GM18520 (cell line): ENCODE data around the gene DLGAP4.
"Not testable (repeated sequence)": the region's sequence is repeated elsewhere in the genome, so short reads cannot be mapped to it uniquely, and the experiment has no call there.

Experiments used
- ATAC-seq: cut with Tn5 transposase; IDR thresholded peaks from one replicate; pipeline ENCODE4 v1.9.1; 2021; ENCODE audit not compliant: unreplicated experiment

DLGAP4 gene

GRCh38 chr20:36487069-36487468, 180.9 kb downstream of the DLGAP4 start:
- no peak for ATAC-seq

GRCh38 chr20:36490191-36490590, 184.1 kb downstream of the DLGAP4 start:
- ATAC-seq, result no peak

GRCh38 chr20:36491901-36492617, 185.9 kb downstream of the DLGAP4 start:
- ATAC-seq, result no peak

DNA sequence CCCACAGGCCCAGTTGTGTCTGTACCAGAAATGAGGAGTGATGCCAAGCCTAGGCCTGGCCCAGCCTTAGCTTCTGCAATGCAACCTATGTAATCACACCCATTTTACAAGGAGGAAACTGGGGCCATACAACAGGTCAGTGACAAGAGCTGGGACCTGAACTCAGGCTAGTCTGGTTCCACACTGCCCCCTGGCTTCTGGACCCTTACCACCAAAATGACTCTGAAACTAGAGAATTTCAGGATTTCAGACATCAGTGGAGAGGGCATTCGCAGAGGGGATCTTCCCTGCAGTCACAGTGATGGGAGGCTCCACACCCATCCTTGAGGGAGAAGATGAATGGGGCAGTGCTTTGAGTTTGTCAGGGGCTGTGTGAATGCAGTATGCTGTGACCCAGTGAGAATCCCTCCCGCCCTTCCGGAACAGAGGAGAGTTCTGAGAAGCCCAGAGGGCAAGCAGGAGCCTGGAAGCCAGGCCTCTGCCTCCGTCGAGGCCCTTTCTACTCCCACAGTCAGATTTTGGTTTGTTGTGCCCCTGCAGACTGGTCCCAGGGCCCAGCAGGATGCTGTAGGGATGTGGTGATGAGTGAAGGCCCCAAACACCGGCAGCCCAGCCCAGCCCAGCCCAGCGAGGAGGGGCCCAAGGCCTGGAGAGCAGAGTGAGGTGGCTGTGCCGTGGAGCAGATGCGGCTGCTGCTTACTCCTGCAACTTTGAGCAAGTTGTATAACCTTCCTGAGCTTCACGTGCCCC, 187.1 kb downstream of the DLGAP4 start:
- ATAC-seq, result no peak

- no peak for ATAC-seq
Observed at GRCh38 chr20:36493801-36494114, 187.6 kb downstream of the DLGAP4 start.

- no peak for ATAC-seq
Observed at GRCh38 chr20:36496707-36497669, 190.8 kb downstream of the DLGAP4 start.

DNA sequence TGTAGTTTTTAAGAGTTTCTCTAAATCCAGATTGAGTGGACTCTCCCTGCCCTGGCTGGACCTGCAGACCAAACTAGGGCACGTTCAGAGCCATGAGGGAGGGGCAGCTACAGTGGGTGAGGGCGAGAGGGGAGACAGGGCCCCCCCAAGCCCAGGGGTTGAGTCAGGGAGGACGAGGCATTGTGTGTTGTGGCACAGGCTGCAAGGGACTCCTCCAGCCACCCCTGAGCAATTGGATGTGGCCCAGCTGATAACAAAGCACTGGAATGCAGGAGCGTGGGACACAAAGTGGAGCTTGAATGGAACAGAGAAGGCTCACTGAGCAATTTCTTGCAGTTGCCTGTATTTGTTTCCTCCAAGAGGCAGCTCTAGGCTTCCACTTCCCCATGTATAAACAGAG, 191.7 kb downstream of the DLGAP4 start:
- ATAC-seq, result no peak

DNA sequence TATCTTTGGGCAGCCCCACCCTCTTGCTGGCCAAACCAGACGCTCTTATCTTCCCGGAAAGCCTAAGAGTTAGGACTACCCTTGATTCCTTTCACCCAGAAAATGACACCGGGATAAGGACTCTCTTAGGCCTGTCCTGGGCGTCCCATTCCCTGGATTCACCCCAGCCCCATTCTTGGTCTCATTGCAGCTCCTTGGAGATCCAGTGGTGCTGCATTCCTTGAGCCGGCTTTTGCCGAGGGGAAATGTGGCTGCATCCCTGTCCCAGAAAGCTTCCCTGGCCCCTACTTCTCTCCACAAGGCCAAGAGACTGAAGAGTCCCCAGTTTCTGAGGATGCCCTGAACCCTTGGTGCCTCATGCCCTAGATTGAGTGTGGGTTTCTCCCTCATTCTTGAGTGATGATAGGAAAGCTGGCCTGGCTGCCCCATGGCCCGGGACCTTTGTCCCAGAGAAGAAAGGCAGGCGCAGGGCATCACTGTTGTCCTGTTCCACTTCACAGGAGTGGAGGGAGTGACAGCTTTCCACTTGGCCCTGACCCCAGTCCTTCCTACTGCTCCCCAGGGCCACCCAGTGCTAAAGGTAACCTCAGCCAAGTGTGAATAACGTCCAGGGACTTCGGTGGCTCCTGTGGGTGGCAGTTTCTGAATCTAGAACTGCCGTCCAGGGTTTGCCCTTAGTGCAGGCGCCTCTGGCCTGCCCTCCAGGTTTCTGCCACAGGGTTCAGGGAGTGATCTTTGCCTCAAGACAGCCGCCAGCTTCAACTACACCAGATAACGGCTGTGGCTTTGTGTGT, 192.4 kb downstream of the DLGAP4 start:
- no peak for ATAC-seq

- no peak for ATAC-seq
Observed at GRCh38 chr20:36499211-36499610, 193.1 kb downstream of the DLGAP4 start.

DNA sequence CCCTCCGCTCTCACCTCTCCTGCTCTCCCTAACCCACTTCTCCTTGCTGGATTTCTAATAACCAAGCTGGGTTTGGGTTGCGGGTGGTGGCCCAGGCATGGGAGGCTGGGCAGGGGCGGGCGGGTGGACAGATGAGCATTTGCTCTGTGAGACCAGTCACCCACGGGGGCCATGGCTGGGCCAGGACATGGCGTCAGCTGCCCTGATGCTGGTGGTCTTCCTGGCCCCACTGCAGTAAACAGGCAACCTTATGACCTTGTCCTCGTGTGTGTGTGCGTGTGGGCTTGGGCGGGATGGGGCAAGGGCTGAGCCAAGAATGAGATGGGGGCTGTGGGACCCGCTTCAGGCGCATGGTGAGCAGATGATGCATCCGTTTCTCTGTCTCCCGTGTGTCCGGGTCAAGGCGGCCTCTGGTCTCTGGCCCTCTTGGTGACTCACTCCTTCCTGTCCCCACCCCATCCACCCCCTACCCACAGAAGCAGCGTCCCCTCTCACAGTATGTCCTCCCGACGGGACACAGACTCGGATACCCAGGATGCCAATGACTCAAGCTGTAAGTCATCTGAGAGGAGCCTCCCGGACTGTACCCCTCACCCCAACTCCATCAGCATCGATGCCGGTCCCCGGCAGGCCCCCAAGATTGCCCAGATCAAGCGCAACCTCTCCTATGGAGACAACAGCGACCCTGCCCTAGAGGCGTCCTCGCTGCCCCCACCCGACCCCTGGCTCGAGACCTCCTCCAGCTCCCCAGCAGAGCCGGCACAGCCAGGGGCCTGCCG, 193.8 kb downstream of the DLGAP4 start:
- ATAC-seq, result no peak

- ATAC-seq, result no peak
Observed at GRCh38 chr20:36501367-36502006, 195.3 kb downstream of the DLGAP4 start.

- ATAC-seq, result no peak
Observed at GRCh38 chr20:36504295-36504694, 198.2 kb downstream of the DLGAP4 start.

DNA sequence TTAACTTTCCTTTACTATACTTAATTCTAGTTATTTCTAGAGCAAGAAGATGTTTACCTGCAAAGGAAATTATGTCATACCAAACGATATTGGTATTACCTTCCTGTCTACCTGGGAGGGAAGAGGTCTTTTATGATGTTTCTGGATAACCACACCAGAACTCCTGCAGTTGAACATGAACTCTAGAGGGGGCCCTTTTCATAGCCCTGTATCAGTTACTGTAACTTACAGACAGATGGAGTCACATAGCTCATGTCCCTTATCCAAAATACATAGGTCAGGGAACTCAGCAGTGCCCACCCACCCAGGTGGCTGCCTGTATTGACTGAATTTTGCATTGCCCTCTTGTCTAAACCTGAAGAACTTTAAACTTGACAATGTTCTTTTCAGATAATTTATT, 200.1 kb downstream of the DLGAP4 start:
- no peak for ATAC-seq

DNA sequence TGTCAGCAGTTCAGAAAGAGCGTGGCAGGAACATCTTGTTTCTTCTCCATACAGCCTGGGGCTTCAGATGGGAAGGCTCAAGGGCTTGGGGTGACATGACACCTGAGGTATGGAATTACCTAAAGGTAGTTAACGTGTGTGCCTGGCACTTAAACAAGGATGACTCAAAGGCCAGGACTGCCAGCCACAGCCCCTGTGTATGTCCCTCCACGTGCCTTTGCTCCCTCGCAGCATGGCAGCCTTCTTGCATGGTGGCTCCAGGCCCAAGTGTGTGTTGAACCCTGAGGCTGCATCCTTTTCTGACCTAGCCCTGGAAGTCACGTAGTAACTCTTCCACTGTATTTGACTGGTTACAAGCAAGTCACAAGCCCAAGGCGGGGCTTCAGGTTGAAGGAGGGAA, 201.6 kb downstream of the DLGAP4 start:
- ATAC-seq, result no peak

DNA sequence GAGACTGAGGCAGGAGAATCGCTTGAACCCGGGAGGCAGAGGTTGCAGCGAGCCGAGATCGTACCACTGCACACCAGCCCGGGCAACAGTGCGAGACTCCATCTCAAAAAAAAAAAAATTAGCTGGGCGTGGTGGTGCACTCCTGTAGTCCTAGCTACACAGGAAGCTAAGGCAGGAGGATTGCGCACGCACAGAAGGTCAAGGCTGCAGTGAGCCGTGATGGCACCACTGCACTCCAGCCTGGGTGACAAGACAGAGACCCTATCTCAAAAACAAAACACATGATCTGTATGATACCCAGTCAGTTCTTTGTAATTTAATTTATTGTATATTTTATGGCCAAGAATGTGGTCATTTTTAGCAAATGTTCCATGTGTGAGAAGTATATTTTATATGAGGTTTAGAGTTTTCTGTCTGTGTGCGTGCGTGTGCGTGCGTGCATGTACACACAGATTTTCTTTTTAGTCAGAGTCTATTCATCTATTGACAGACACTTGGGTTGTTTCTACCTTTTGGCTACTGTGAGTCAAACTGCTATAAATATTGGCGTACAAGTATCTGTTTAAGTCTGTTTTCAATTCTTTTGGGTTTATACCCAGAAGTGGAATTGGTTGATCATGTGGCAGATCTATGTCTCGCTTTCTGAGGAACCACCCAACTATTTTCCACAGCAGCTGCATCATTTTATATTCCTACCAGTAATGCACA, 213.0 kb downstream of the DLGAP4 start:
- no peak for ATAC-seq

- no peak for ATAC-seq
Observed at GRCh38 chr20:36519944-36520343, 213.8 kb downstream of the DLGAP4 start.

DNA sequence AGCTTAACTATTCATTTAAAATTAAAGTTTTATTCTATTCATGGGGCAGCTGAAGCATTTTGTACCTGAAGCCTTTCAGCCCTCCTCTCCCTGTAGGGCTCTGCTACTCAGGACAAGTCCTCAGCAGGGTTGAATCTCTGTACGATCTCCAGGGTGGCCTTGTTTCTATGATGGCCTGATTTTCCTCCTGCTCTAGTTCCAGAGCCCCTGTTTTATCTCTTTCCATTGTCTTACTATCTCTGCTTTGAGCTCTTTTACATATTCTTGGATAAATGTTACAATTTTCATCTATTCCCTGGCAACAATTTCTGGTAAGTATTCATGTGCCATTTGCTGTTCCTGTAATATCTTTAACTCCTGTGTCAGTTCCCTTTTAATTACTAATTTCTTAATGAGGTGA, 215.4 kb downstream of the DLGAP4 start:
- ATAC-seq, result no peak

GRCh38 chr20:36522412-36522811, 216.3 kb downstream of the DLGAP4 start:
- ATAC-seq, result not testable (repeated sequence)

DNA sequence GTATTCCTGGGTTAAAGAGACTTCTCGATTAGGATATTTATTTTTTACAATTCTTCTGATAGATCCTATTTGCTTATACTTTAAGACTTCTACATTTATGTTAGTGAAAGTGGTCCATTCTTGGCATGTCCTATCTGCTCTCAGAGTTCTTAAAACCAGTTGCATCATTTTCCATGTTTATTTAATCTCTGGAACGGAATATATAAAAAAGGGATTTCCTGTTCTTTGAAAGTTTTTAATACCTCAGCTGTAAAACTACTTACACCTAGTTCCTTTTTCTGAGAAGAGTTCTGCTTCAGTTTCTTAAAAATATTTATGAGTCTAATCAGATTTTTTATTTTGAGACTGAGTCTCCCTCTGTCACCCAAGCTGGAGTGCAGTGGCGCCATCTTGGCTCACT, 217.2 kb downstream of the DLGAP4 start:
- no peak for ATAC-seq
